ENCODE results near the gene CUL9.
A peak's percentile ranks its signal among the peaks of the same experiment; 100 is the strongest.

Gene CUL9

DNA sequence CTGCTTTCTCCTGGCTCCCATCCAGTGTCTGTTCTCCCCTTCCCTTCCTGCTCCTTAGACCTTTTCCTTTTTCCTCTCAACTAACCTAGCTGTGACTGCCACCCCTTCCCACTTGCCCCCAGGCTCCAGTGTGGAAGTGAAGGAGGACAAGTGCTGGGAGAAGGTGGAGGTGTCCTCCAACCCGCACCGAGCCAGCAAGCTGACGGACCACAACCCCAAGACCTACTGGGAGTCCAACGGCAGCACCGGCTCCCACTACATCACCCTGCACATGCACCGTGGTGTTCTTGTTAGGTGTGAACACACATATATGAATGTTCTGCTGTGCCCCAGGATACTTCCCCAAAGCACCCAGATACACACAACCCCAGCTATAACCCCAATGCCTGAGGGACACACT, 18.5 kb downstream of the CUL9 start:
- no peak for DNase-seq (ENCODE audit: low read depth)

- DNase-seq (ENCODE audit: low read depth): no peak
Observed at GRCh38 chr6:43202451-43202850, 20.5 kb downstream of the CUL9 start.

DNA sequence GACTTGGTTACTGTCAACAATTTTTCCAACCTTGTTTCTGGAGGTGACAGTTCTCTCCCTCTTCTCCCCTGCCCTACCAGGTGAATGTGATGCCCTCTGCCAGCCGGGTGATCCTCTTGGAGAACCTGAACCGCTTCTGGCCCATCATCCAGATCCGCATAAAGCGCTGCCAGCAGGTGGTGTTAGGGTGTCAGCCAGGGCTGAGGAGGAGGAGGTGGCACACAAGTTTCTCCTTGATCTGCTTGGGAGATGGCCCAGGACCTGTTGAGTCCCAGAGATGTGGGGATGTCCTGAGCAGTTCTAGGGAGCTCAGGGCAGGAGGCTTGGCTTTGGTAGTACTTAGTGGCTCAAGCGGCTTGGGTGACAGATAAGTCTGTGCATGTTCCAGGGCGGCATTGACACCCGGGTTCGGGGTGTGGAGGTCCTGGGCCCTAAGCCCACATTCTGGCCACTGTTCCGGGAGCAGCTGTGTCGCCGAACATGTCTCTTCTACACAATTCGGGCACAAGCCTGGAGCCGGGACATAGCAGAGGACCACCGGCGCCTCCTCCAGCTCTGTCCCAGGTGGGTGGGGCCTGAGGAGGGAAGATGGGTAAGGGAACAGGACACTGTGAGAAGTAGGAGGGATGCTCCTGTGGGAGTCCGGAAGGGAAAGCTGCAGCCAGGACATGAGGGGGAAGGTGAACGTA, 21.2 kb downstream of the CUL9 start:
- DNase-seq (ENCODE audit: low read depth): no peak

GRCh38 chr6:43203718-43204095, 21.7 kb downstream of the CUL9 start:
- no peak for DNase-seq (ENCODE audit: low read depth)

GRCh38 chr6:43204271-43205105, 22.5 kb downstream of the CUL9 start:
- DNase-seq (ENCODE audit: low read depth): no peak

GRCh38 chr6:43205849-43206248, 23.9 kb downstream of the CUL9 start:
- DNase-seq (ENCODE audit: low read depth): no peak

GRCh38 chr6:43207286-43207685, 25.3 kb downstream of the CUL9 start:
- no peak for DNase-seq (ENCODE audit: low read depth)

GRCh38 chr6:43211955-43212354, 30.0 kb downstream of the CUL9 start:
- no peak for DNase-seq (ENCODE audit: low read depth)

DNA sequence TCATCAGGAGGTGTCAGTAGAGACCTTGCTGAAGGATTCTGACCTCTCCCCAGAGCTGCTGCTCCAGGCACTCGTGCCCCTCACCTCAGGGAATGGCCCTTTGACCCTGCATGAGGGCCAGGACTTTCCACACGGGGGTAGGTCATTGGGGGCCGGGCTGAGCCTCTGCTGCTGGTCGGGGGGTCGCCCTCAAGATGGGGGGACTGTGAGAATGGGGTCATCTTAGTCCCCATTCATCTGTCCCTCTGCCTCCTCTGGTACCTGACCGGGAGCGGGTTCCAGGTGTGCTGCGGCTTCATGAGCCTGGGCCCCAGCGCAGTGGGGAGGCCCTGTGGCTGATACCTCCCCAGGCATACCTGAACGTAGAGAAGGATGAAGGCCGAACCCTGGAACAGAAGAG, 31.4 kb downstream of the CUL9 start:
- DNase-seq (ENCODE audit: low read depth): no peak

- no peak for DNase-seq (ENCODE audit: low read depth)
Observed at GRCh38 chr6:43215066-43215465, 33.1 kb downstream of the CUL9 start.

DNA sequence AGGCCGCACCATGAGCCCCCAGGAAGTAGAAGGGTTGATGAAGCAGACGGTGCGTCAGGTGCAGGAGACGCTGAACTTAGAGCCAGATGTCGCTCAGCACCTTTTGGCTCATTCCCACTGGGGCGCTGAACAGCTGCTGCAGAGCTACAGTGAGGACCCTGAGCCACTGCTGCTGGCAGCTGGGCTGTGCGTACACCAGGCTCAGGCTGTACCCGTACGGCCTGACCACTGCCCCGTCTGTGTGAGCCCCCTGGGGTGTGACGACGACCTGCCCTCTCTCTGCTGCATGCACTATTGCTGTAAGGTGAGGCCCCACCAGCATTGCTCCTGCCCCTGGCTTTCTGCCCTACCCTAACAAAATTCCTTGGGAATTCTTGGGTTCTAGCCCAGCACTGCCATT, 34.2 kb downstream of the CUL9 start:
- no peak for DNase-seq (ENCODE audit: low read depth)

GRCh38 chr6:43217351-43217750, 35.4 kb downstream of the CUL9 start:
- DNase-seq (ENCODE audit: low read depth): no peak

- no peak for DNase-seq (ENCODE audit: low read depth)
Observed at GRCh38 chr6:43219119-43219518, 37.1 kb downstream of the CUL9 start.

GRCh38 chr6:43219814-43220213, 37.8 kb downstream of the CUL9 start:
- no peak for DNase-seq (ENCODE audit: low read depth)

- no peak for DNase-seq (ENCODE audit: low read depth)
Observed at GRCh38 chr6:43220439-43220951, 38.5 kb downstream of the CUL9 start.

DNA sequence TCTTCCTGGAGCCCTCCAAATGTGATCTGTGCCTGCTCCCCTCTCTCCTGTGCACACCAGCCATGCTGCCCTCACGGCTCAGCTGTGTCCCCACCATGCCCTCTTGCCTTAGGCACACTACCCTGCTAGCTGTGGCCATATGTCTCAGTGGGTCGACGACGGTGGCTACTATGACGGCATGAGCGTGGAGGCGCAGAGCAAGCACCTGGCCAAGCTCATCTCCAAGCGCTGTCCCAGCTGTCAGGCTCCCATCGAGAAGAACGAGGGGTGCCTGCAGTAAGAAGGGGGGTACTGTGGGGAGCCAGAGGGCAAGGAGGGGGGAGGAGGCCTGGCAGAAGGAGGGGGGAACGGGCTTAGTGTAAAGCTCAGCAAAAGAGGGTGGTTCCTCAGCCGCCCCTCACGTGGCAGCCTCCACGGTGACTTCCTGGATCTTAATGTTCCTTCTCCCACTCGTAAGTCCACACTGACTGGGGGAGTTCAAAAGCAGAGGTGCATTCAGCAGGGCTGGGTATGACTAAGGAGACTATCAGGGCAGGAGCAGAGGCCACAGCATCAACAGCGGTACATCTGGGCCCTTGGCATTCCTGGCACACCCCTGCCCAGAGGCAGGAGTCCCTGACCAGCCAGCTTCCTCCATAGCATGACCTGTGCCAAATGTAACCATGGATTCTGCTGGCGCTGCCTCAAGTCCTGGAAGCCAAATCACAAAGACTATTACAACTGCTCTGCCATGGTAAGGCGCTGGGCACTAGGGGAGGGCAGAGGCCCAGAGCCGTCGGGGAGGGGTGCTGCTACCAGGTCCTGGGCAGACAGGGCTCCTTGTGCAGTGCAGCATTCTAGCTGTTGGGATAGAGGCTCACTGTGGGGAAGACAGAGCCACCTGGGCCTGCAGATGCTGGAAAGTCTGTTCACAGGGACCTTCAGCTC, 39.3 kb downstream of the CUL9 start:
- DNase-seq (ENCODE audit: low read depth): no peak

GRCh38 chr6:43222418-43223059, 40.5 kb downstream of the CUL9 start:
- DNase-seq (ENCODE audit: low read depth): no peak

DNA sequence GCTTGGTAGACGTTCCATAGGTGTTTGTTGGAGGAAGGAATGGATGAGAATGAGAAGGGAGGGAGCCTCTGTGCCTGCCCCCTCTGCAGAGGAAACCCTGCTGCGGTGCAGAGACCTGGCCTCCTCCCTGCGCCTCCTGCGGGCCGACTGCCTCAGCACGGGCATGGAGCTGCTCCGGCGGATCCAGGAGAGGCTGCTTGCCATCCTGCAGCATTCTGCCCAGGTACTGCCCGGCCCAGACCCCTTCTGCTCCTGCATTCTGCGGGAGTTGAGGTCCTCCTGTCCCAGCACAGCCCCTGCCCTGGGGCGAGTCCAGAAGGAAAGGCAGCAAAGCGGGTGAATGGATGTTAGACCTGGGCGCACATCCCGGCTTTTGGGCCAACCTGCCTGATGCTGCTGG, 41.2 kb downstream of the CUL9 start:
- DNase-seq (ENCODE audit: low read depth): no peak

GRCh38 chr6:43226192-43226851, 44.3 kb downstream of the CUL9 start:
- no peak for DNase-seq (ENCODE audit: low read depth)

- DNase-seq (ENCODE audit: low read depth): peak; percentile 63
Observed at GRCh38 chr6:43228951-43229802, 47.2 kb downstream of the CUL9 start, which contains the start of gene DNPH1. TSS of gene DNPH1 (minus strand) at chr6:43229481. CDS start at chr6:43229456, 25 bp downstream.

Measured in stimulated activated CD8-positive, alpha-beta memory T cell treated with anti-CD3 and anti-CD28 coated beads, Interleukin-7, amount 100 ng/mL, for 24 hours (primary cell).